Kidney (tissue), 14 donors: ENCODE results near the gene DCUN1D5. TPM values are rescaled to one million over a fixed set of nuclear protein-coding genes. Genes with fewer than 3 reads are reported as not detected.
"Not testable (repeated sequence)": the region's sequence is repeated elsewhere in the genome, so short reads cannot be mapped to it uniquely, and the experiment has no call there.

ENCODE experiments used
- DNase-seq, 5 donors: peaks; one replicate each; pipeline ENCODE4 v3.0.0-alpha.2; 2013 to 2020
- FAIRE-seq: peaks from 2 replicates; lab custom pipeline; 2012; peaks lifted over from hg19 to GRCh38; lab: Jason Lieb, UNC
- H3K27ac ChIP-seq, 2 donors: one replicate each; pipeline ENCODE4 v1.7.0; 2013; ENCODE audit warnings: low read depth in 2 of 2, low read length in 2 of 2, inconsistent platforms in 1 of 2
- H3K27me3 ChIP-seq: one replicate; pipeline ENCODE4 v1.7.1; 2013; ENCODE audit warnings: low read length, inconsistent platforms; ENCODE audit not compliant: control insufficient read depth, insufficient read depth
- H3K36me3 ChIP-seq, 3 donors: one replicate each; pipeline versions ENCODE4 v1.7.0 to v1.7.1; 2013; ENCODE audit warnings: low read length in 3 of 3, control low read depth in 1 of 3, inconsistent platforms in 1 of 3; ENCODE audit not compliant: insufficient read depth in 3 of 3, control insufficient read depth in 2 of 3
- H3K4me1 ChIP-seq, 3 donors: one replicate each; pipeline versions ENCODE4 v1.7.0 to v1.7.1; 2013; ENCODE audit warnings: low read length in 3 of 3, inconsistent platforms in 1 of 3, low read depth in 1 of 3; ENCODE audit not compliant: control insufficient read depth in 2 of 3, insufficient read depth in 2 of 3
- H3K4me3 ChIP-seq, 3 donors: one replicate each; pipeline versions ENCODE4 v1.7.0 to v1.8.1; 2013; ENCODE audit warnings: low read length in 3 of 3, control low read depth in 1 of 3, inconsistent platforms in 1 of 3
- H3K9ac ChIP-seq, 3 donors: one replicate each; pipeline versions ENCODE4 v1.7.0 to v1.7.1; 2013; ENCODE audit warnings: low read length in 3 of 3, control low read depth in 1 of 3, inconsistent platforms in 1 of 3
- H3K9me3 ChIP-seq, 3 donors: one replicate each; pipeline versions ENCODE4 v1.7.0 to v1.7.1; 2013; ENCODE audit warnings: low read length in 3 of 3, control low read depth in 1 of 3, inconsistent platforms in 1 of 3; ENCODE audit not compliant: control insufficient read depth in 2 of 3, insufficient read depth in 1 of 3
- intact Hi-C: fragments of 100-400 bp; cut with DNase I; formaldehyde crosslinking; loops from one replicate; pipeline ENCODE4 v1.11.1; 2022
- polyA plus RNA-seq: library from polyadenylated mRNA; stranded (reverse); fragments of 350-450 nt; fragmentation: Illumina TruSeq; extraction: RNeasy Lipid Tissue Mini Kit (QIAGEN cat#74804); gene quantifications from one replicate; pipeline ENCODE4 v1.2.3, GENCODE V29; 2014; ENCODE audit warnings: low read depth, low replicate concordance; ENCODE audit not compliant: insufficient read depth
- total RNA-seq: library from RNA; stranded (reverse); fragmentation: NEBNext Ultra II Directional; extraction: Animal tissue kit (Norgen Biotek cat#: 25700); gene quantifications from one replicate; pipeline ENCODE4 v1.2.1, GENCODE V29; 2021
- TF ChIP-seq, protein P1 (sequence below): IDR thresholded peaks from 3 replicates; pipeline ENCODE4 v1.5.1; 2012; ENCODE audit warnings: mild to moderate bottlenecking, moderate library complexity, borderline replicate concordance; ENCODE audit not compliant: insufficient read depth; ENCODE audit errors: extremely low read depth
- donor health status: control.
- donor health status: control.
- donor health status: control.
- donor health status: control.
- donor health status: control.
- donor health status: DM: yes; HTN: yes; CAD: no.
- donor health status: Normal renal cell carcinoma (clear cell type).

The DCUN1D5 gene
- total and polyA plus RNA-seq, 2 donors from 2014 or later = 17.1 to 17.4 TPM

- intact Hi-C loops = no loop called here
- H3K4me3 ChIP-seq = no peak overlapping the region
- H3K9me3 ChIP-seq = no peaks in the 10 kb centered on the region
- TF ChIP-seq, protein P1, sequence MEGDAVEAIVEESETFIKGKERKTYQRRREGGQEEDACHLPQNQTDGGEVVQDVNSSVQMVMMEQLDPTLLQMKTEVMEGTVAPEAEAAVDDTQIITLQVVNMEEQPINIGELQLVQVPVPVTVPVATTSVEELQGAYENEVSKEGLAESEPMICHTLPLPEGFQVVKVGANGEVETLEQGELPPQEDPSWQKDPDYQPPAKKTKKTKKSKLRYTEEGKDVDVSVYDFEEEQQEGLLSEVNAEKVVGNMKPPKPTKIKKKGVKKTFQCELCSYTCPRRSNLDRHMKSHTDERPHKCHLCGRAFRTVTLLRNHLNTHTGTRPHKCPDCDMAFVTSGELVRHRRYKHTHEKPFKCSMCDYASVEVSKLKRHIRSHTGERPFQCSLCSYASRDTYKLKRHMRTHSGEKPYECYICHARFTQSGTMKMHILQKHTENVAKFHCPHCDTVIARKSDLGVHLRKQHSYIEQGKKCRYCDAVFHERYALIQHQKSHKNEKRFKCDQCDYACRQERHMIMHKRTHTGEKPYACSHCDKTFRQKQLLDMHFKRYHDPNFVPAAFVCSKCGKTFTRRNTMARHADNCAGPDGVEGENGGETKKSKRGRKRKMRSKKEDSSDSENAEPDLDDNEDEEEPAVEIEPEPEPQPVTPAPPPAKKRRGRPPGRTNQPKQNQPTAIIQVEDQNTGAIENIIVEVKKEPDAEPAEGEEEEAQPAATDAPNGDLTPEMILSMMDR = no peak
- H3K27ac ChIP-seq = no peak overlapping the region
- no peaks in the 10 kb centered on the region for H3K4me1 ChIP-seq
- FAIRE-seq = no peak
- no peaks in the 10 kb centered on the region for H3K27me3 ChIP-seq
- H3K9ac ChIP-seq = no peak overlapping the region
- no peak for DNase-seq
- H3K36me3 ChIP-seq = no peaks in the 10 kb centered on the region
Measured at GRCh38 chr11:103035216-103035615, 56.7 kb downstream of the DCUN1D5 start.

DNA sequence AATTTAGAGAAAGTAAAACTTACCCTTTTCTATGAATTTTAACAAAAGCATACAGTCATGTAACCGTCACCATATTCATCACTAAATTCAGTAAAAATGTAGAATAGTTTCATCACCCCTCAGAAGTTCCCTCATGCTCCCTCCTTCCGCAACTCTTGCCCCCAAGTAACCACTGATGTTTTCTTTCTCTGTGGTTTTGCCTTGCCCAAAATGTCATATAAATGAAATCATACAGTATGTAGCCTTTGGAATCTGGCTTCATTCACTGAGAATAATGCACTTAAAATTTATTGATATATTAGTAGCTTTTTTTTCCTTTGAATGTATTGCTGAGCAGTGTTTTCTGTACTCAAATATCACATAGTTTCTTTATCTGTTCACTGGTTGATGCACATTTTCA is 60.1 kb downstream of the DCUN1D5 start:
- TF ChIP-seq, protein P1 = no peak
- no peak for FAIRE-seq

GRCh38 chr11:103029401-103029800 is 62.6 kb downstream of the DCUN1D5 start:
- FAIRE-seq (no peak), DNase-seq (no peak)
- H3K4me3 ChIP-seq = no peak overlapping the region
- H3K9ac ChIP-seq = no peak overlapping the region
- no peaks in the 10 kb centered on the region for H3K36me3 ChIP-seq
- intact Hi-C loops = no loop called here
- no peaks in the 10 kb centered on the region for H3K9me3 ChIP-seq
- H3K4me1 ChIP-seq = no peaks in the 10 kb centered on the region
- no peaks in the 10 kb centered on the region for H3K27me3 ChIP-seq
- TF ChIP-seq, protein P1 = no peak
- H3K27ac ChIP-seq = no peak overlapping the region

More for the DNA sequence above, 60.1 kb downstream of the DCUN1D5 start:
- no peaks in the 10 kb centered on the region for H3K4me1 ChIP-seq
- DNase-seq = no peak
- no peak overlapping the region for H3K4me3 ChIP-seq
- no peaks in the 10 kb centered on the region for H3K36me3 ChIP-seq
- H3K9me3 ChIP-seq = no peaks in the 10 kb centered on the region
- no peak overlapping the region for H3K9ac ChIP-seq
- H3K27me3 ChIP-seq = no peaks in the 10 kb centered on the region
- no peak overlapping the region for H3K27ac ChIP-seq
- intact Hi-C loops = no loop called here

GRCh38 chr11:103028304-103029020 is 63.5 kb downstream of the DCUN1D5 start:
- DNase-seq, H3K9me3 ChIP-seq, H3K27me3 ChIP-seq, H3K36me3 ChIP-seq, H3K27ac ChIP-seq, FAIRE-seq, H3K4me1 ChIP-seq, intact Hi-C loops, H3K9ac ChIP-seq, H3K4me3 ChIP-seq: not testable (repeated sequence)
